ENCODE measurements around the gene CHN2.

The CHN2 gene

DNA sequence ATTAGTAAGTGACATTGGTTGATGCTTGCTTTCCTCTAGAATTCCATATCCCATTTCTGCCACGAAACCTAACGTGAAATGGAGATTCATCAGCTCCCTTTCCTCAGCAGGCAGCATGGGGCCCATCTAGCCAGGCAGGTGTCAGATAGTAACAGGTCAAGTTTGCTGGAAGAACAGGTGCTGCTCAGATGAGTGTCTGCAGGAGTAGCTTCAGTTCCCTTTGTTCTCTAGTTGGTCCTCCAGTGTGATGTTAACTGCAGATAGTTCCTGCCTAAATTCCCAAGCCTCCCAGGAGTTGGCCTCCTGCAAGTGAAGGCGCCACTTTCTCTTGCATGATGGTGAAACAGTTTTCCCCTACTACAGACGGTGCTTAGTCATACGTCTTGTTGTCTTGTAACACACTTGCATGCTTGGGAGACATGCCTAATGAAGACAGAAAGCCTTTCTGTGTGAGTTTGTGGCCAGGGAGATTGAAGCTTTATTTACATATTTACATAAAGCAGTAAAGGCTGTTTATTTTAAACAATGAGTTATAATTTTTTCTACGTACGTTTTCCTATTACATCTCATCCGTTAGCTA lies 175.4 kb downstream of the CHN2 start:
- Histone ChIP-seq H3K4me3 (ENCODE audit: low read depth, low read length) (no peak overlapping the region), H3K9ac (ENCODE audit: low read depth, low read length) (no peak overlapping the region), H3K36me3 (ENCODE audit: control insufficient read depth, insufficient read depth, low read length) (no peaks in the 10 kb centered on the region), H3K4me1 (ENCODE audit: control insufficient read depth, insufficient read depth, low read length) (no peaks in the 10 kb centered on the region), H3K27ac (ENCODE audit: low read depth, low read length) (no peak overlapping the region), H3K9me3 (ENCODE audit: control insufficient read depth, insufficient read depth, low read length) (no peaks in the 10 kb centered on the region), H3K27me3 (ENCODE audit: control insufficient read depth, insufficient read depth, low read length) (no peaks in the 10 kb centered on the region)

DNA sequence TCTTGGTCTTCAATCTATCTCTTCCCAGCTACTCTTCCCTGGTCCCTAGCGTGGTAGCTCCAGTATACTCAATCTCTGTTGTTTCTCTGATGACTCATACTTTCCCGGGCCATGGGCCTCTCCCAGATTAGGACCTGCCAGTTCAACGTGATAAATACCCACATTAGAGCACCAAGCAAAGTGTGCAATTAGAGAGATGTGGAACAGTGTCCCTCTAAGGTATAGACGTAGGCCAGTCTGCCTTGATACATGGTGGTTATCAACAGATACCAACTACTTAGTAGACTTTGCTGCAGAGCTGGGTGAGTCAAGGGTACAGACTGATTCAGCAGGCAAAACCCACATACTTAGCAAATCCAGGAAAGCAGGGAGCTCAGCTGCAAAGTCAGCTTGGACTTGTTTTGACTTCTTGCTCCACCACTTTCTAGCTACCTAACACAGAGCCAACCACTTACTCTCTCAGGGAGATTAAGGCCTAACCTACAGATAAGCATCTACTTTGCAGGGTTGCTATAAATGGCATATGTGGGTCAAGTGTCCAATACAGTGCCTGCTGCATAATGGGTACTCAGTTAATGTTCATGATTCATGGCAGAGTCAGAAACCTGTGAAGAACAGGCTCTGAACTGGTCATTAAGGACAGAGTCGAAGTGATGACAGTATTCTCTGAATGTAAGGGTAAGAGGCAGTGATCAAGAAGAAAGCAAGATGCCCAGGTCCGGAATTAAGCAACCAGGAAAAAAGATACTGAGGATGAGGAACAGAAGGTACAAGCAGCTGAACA lies 176.1 kb downstream of the CHN2 start:
- H3K9ac ChIP-seq (ENCODE audit: low read depth, low read length) = no peak overlapping the region

DNA sequence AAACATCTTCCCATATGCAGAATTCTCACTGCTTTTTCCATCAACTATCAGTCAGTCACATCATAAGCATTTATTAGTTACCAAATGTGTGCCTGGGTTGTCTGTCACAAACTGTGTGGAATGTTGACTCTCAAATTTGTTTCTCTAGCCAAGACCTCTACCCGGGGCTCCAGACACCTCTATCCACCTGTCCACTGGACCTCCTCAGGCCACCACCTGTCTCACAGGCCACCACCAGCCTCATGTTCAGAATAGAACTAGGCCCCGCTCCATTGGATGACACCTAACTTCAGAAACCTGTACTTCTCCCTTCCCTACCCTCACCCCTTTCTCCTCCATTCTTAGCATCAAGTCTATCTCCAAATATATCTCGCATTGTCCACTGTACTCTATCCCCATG lies 176.9 kb downstream of the CHN2 start:
- no peaks in the 10 kb centered on the region for H3K9me3 ChIP-seq (ENCODE audit: control insufficient read depth, insufficient read depth, low read length)
- no peak overlapping the region for H3K27ac ChIP-seq (ENCODE audit: low read depth, low read length)
- no peaks in the 10 kb centered on the region for H3K36me3 ChIP-seq (ENCODE audit: control insufficient read depth, insufficient read depth, low read length)
- H3K27me3 ChIP-seq (ENCODE audit: control insufficient read depth, insufficient read depth, low read length) = no peaks in the 10 kb centered on the region
- H3K4me3 ChIP-seq (ENCODE audit: low read depth, low read length) = no peak overlapping the region
- H3K9ac ChIP-seq (ENCODE audit: low read depth, low read length) = no peak overlapping the region
- H3K4me1 ChIP-seq (ENCODE audit: control insufficient read depth, insufficient read depth, low read length) = peaks cover 9% of the 10 kb centered on the region

More for the DNA sequence above, 176.1 kb downstream of the CHN2 start:
- Histone ChIP-seq H3K36me3 (ENCODE audit: control insufficient read depth, insufficient read depth, low read length) (no peaks in the 10 kb centered on the region), H3K4me3 (ENCODE audit: low read depth, low read length) (no peak overlapping the region), H3K27ac (ENCODE audit: low read depth, low read length) (no peak overlapping the region), H3K9me3 (ENCODE audit: control insufficient read depth, insufficient read depth, low read length) (no peaks in the 10 kb centered on the region), H3K27me3 (ENCODE audit: control insufficient read depth, insufficient read depth, low read length) (no peaks in the 10 kb centered on the region), H3K4me1 (ENCODE audit: control insufficient read depth, insufficient read depth, low read length) (peaks cover 1% of the 10 kb centered on the region)

DNA sequence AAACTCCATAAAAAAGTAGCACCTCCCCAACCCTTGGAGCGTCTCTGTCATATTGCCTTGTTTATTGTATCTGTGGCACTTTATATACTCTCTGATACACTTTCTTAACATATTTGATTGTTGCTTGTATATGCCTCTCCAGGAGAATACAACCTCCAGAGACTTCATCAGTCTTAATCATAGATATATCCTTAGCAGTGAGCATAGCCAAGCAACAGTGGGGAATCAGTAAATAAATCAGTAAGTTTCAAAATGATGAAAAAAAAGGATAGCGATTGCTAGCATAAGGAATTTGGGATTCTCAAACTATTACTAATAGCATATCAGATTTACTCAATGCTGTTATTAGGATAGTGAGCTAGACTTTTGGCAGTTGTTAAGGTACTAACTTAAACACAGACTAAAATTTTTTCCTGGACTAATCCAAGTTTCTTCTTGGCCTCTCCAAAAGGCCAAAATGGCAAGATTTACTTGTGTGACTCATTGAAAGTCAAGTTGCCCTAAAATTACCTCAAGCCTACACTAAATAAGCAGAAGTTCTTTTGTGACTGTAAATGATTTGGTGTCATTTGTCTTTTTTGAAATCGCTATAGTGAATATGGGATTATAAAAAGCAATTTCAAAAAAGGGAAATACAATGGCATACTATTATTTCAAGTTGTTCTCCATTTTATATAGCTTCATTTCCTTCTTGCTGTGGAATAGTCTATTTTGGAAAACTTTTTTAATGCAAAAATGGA lies 177.9 kb downstream of the CHN2 start:
- H3K4me1 ChIP-seq (ENCODE audit: control insufficient read depth, insufficient read depth, low read length) = peaks cover 11% of the 10 kb centered on the region
- no peak overlapping the region for H3K27ac ChIP-seq (ENCODE audit: low read depth, low read length)
- no peaks in the 10 kb centered on the region for H3K27me3 ChIP-seq (ENCODE audit: control insufficient read depth, insufficient read depth, low read length)
- no peak overlapping the region for H3K4me3 ChIP-seq (ENCODE audit: low read depth, low read length)
- H3K9ac ChIP-seq (ENCODE audit: low read depth, low read length) = no peak overlapping the region
- H3K9me3 ChIP-seq (ENCODE audit: control insufficient read depth, insufficient read depth, low read length) = no peaks in the 10 kb centered on the region
- no peaks in the 10 kb centered on the region for H3K36me3 ChIP-seq (ENCODE audit: control insufficient read depth, insufficient read depth, low read length)

DNA sequence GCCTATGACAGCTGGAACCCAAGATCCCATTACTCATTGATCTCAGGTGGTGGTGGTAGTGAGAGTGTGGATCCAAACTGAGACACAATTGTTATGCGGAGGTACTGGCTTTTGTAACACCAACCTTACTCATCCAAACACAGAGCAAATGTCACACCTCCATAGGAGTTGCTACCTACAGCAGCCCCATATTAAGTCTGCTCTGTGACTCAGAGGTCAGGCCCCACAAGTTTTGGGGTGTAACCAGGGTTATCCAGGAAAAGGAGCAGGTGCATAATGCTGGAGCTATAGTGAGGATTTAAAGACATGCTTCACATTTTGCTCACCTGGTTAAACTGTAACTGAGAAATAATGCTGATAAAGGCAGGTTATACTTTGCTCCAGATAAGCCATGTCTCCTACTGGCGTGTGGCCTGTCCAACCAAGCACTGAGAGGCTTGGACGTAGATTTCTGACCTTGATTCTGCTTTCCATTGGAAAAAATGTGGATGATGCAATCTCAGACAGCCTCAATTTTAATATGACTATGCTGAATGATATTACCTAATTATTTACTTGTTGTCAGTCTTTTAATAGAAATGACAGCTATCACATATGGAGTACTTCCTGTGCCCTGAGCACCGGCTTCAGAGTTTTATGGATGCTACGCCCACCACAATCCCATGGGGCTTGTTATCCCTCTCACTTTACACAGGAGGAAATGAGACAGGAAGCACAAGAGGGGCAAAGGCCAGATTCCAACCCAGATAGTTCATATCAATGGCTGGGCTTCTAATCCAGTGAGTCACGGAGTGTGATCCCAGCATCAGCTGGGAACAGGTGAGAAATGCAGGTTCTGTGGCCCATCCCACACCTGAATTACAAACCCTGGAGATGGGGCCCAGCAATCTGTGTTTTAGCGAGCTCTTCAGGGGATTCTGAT lies 181.3 kb downstream of the CHN2 start:
- Histone ChIP-seq H3K4me3 (ENCODE audit: low read depth, low read length) (no peak overlapping the region), H3K27me3 (ENCODE audit: control insufficient read depth, insufficient read depth, low read length) (no peaks in the 10 kb centered on the region), H3K36me3 (ENCODE audit: control insufficient read depth, insufficient read depth, low read length) (no peaks in the 10 kb centered on the region), H3K27ac (ENCODE audit: low read depth, low read length) (peak overlapping the region; percentile 68), H3K9ac (ENCODE audit: low read depth, low read length) (no peak overlapping the region), H3K9me3 (ENCODE audit: control insufficient read depth, insufficient read depth, low read length) (no peaks in the 10 kb centered on the region), H3K4me1 (ENCODE audit: control insufficient read depth, insufficient read depth, low read length) (peaks cover 11% of the 10 kb centered on the region)

DNA sequence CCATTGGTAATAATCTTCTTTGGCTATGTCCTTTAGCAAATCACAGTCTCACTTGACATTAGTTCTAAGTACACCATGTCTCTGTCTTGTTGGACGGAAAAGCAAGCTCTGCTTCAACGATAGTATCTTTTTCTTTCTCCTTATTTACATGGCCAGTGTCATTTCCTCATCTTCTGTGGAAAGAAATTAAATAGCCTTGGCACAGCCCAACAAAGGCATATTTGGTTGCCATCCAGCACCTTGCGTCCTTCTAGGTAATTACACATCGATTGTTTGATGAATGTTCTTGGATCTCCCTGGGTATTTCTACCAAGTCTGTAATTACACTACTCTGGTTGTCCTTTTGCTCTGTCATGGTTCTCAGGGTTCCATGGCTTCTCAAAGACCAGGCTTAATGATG lies 183.1 kb downstream of the CHN2 start:
- H3K27me3 ChIP-seq (ENCODE audit: control insufficient read depth, insufficient read depth, low read length) = no peaks in the 10 kb centered on the region
- no peak overlapping the region for H3K9ac ChIP-seq (ENCODE audit: low read depth, low read length)
- H3K27ac ChIP-seq (ENCODE audit: low read depth, low read length) = no peak overlapping the region
- no peaks in the 10 kb centered on the region for H3K9me3 ChIP-seq (ENCODE audit: control insufficient read depth, insufficient read depth, low read length)
- H3K4me3 ChIP-seq (ENCODE audit: low read depth, low read length) = no peak overlapping the region
- H3K4me1 ChIP-seq (ENCODE audit: control insufficient read depth, insufficient read depth, low read length) = peaks cover 11% of the 10 kb centered on the region
- H3K36me3 ChIP-seq (ENCODE audit: control insufficient read depth, insufficient read depth, low read length) = no peaks in the 10 kb centered on the region

DNA sequence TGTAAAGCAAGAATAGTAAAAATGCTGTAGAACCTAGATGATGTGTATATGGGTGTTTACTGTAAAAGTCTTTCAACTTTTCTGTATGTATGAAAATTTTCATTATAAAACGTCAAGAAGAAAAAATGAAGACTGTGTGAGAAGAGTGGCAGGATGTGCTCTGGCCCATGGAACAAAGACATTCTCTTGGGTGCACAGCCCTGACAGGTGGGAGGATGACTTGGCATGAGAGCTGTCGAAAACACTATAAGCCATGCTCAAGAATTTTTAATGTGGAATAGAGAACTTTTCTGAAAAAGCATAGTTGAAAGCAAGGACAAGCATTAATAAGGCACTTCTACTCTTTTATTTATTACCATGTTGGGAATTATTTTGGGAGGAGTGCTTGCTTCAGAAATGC lies 185.0 kb downstream of the CHN2 start:
- H3K27me3 ChIP-seq (ENCODE audit: control insufficient read depth, insufficient read depth, low read length) = no peaks in the 10 kb centered on the region
- peaks cover 11% of the 10 kb centered on the region for H3K4me1 ChIP-seq (ENCODE audit: control insufficient read depth, insufficient read depth, low read length)
- H3K9ac ChIP-seq (ENCODE audit: low read depth, low read length) = no peak overlapping the region
- H3K9me3 ChIP-seq (ENCODE audit: control insufficient read depth, insufficient read depth, low read length) = no peaks in the 10 kb centered on the region
- no peak overlapping the region for H3K4me3 ChIP-seq (ENCODE audit: low read depth, low read length)
- H3K27ac ChIP-seq (ENCODE audit: low read depth, low read length) = no peak overlapping the region
- H3K36me3 ChIP-seq (ENCODE audit: control insufficient read depth, insufficient read depth, low read length) = no peaks in the 10 kb centered on the region

DNA sequence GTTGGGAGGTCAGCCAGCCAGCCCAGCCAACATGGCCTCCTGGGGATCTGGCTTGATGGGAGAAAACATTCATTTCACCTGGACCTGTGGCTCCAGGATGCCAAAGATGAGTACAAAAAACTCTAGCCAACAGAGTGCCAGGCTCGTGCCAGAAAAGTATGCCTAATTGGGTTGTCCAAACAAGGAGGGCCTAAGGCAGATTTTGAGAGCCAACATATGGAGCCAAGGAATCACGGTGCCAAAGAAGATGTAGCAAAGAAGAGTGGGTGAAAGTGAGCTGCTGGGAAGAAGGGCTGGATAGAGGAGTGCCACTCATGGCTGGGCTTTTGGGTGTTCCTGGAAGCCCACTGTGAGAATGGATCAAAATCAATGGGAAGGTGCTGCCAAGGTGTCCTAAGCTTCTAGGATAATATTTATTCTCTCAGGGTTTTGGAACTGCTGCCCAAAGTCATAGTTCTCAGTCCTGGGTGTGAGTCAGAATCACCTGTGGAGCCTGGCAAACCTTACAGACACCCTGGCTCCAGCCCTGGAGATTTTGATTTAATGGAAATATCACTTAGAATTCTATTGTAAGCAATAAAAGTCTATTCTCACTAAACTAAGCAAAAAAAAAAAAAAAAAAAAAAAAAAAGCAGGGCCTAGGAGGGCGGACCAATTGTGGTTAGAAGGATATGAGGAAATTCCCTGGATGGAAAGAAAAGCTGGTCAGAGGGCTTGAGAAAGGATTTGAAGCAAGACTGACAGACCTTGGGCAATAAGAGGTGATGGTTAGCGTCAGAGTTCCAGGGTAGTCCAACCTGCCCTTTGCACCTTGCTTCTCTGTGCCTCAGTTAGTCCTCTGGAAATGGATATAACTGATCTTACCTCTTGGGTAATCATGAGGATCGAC lies 186.9 kb downstream of the CHN2 start:
- peaks cover 3% of the 10 kb centered on the region; the same call in 1 of the 2 replicates for H3K4me1 ChIP-seq (ENCODE audit: control insufficient read depth, insufficient read depth, low read length)
- H3K27ac ChIP-seq (ENCODE audit: low read depth, low read length) = no peak overlapping the region

DNA sequence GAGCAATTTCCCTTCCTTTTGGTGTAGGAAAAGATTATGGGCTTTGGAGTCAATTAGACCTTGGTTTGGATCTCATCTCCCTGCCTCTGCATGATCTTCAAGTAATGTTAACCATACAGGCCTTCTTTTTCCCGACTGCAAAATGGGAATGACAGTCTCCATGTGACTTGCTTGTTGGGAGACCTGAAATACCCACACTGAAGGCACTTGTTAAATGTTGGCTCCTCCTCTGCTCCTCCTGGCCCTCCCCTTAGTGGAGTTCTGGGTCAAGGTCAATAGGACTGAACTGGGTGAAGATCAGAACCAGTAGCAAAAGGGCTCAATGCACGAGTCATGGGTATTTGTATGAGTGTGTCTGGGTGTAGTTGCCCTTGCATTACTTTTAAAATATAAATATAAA lies 189.7 kb downstream of the CHN2 start:
- H3K9me3 ChIP-seq (ENCODE audit: control insufficient read depth, insufficient read depth, low read length) = no peaks in the 10 kb centered on the region; the same call in none of the 2 replicates
- no peak overlapping the region for H3K9ac ChIP-seq (ENCODE audit: low read depth, low read length)
- H3K4me3 ChIP-seq (ENCODE audit: low read depth, low read length) = no peak overlapping the region
- no peak overlapping the region for H3K27ac ChIP-seq (ENCODE audit: low read depth, low read length)
- H3K27me3 ChIP-seq (ENCODE audit: control insufficient read depth, insufficient read depth, low read length) = no peaks in the 10 kb centered on the region
- no peaks in the 10 kb centered on the region for H3K4me1 ChIP-seq (ENCODE audit: control insufficient read depth, insufficient read depth, low read length)
- H3K36me3 ChIP-seq (ENCODE audit: control insufficient read depth, insufficient read depth, low read length) = no peaks in the 10 kb centered on the region

More for the DNA sequence above, 186.9 kb downstream of the CHN2 start:
- Histone ChIP-seq H3K9me3 (ENCODE audit: control insufficient read depth, insufficient read depth, low read length) (no peaks in the 10 kb centered on the region; the same call in none of the 2 replicates), H3K27me3 (ENCODE audit: control insufficient read depth, insufficient read depth, low read length) (no peaks in the 10 kb centered on the region), H3K9ac (ENCODE audit: low read depth, low read length) (no peak overlapping the region), H3K36me3 (ENCODE audit: control insufficient read depth, insufficient read depth, low read length) (no peaks in the 10 kb centered on the region), H3K4me3 (ENCODE audit: low read depth, low read length) (no peak overlapping the region)

All from HUES48 (cell line).